CD4-positive, alpha-beta T cell treated with Interleukin-15 for 1 hour (primary cell): Measurements from ENCODE around the gene MRNIP.
"Not testable (repeated sequence)": the region's sequence is repeated elsewhere in the genome, so short reads cannot be mapped to it uniquely, and the experiment has no call there.

Experiments
- DNase-seq: peaks from one replicate; pipeline ENCODE4 v3.0.0-alpha.2; 2020

The MRNIP gene

DNA sequence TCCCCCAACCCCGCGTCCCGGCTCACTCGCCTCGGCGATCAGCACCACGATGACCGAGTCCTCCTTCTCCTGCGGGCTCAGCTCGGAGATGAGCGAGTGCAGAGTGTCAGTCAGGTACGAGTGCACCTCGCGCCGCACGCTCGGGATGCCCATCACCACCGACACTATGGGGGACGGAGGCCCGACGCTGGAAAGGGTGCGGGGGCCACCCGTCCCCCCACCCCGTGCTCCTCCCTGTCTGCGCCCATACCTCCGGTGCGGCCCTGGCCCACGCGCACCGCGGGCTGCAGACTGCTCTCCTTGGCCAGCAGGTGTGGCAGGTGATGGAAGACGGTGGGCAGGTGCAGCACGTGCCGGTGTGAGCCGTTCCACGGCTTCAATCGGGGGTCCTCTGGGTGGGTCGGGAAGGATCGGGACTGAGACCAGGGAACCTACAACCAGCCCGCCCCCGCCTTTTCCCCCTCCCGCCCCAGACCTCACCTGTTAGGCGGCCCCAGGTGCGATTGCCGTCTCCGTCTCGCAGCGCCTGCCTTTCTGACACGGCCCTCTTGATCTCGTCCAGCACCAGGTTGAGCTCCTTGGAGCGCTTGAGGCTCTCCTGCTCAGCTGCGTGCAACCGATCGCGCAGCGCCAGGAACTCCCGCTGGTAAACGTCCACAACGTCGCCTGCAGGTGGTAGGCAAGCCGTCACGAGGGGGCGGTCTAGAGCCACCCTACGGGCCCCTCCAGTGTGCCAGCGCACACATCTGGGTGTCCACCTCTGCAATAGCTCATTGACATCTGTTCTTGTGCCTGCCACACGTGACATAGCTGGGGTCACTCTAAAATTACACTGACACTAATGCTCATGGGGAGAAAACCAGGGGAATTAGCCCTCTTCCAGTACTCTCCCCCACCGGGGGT is 57.1 kb downstream of the MRNIP start:
- peak; percentile 84 for DNase-seq

DNA sequence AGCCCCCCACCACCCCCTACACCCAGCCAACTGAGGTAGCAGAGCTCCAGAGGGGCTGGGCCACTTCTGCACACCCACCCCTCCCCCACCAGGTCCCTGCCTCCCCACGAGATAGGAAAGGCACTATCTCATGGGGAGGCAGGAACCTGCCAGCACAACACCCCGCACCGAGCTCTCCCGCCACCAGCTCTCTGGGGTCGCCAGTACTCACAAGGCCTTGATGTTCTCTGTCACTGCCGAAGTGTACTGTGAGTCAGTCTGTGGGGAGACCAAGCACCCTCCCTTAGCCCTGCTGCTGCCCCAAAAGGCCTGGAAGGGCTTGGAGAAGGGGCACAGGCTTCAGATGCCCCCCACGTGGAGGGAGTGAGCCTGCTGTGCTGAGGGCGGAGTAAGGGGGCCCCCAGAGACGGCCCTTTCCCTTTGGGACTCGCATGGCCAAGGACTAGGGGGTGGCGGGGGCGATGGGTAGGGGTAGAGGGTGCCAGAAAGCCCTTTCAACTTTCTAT is 57.9 kb downstream of the MRNIP start:
- no peak for DNase-seq

DNA sequence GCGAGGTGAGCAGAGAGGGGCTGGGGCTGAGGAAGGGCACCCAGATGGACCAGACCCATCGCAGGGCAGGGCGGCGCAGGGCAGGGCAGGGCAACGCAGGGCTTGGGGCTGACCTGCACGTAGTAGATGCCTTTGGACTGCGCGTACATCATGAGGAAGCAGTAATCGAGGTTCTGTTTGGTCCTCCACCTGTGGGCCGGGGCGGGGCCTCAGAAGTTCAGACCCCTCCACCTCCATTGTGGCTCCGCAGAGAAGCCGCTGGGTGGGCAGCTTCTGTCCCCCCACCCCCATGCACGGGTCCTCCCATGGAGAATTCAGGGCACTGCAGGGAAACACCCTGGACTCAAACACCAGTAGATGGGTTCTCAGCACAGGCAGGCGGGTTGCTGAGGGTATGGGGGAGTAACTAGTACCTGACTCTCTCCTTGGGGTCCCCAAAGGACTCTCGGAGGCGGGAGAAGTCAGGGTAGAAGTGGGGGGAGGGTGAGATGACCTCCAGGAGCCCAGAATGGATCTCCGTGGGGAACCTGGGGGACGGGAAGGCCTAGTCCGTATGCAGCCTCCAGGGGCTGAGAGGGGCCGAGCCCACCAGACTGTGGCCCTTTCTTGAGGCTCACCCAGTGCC is 58.4 kb downstream of the MRNIP start:
- DNase-seq: peak; percentile 13

DNA sequence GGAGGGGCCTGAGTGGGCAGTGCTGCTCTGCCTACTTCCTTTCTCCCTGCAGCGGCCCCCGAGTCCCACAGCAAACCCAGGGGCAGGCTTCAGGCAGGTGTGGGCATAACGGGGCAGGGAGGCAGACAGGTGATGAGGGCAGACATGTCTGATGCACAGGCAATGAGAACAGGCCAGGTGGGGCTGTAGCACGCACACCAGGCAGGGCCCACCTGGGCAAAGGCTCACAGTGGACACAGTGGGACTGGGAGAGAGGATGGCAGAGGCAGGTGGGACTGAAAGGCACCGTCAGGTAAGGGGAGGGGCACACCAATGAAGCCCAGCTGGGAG is 59.0 kb downstream of the MRNIP start:
- DNase-seq: peak; percentile 6

DNA sequence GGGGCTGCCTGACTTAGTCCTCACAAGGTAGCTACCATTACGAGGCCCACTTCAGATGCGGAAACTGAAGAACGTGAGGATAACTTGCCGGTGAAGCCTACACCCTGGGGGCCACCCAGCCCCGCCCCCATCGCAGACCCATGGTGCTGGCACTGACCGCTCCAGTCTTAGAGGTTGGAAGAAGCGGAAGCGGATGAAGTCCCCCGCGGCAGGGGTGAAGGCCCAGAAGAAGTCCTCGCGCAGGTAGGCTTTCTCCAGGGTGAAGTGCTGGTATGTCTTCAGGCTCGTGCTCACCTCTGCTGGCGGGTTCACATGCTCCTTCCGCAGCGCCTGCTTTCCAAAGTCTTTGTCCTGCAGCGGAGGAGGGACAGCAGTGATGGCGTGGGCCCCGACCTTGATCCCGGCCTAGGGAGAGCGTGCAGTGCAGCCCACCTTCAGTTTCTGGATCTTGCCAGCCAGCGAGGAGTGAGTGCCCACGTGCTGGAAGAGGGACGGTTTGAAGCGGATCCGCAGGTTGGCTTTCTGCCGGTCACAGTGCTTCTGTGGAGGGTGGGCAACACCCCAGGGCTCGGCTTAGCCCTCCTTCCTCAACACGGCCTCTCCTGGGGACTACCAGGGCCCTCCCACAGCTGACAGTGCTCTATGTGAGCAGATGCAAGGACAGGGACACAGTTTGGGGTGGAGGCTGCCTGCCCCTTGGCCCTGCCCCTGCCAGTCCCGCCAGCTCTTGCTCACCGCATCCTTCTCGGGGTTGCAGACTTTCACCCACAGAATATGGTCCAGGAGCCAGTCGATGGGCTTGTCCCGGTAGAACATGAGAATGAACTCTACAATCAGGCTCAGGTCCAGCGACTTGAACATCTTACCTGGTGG is 59.6 kb downstream of the MRNIP start:
- DNase-seq: peak; percentile 10

DNA sequence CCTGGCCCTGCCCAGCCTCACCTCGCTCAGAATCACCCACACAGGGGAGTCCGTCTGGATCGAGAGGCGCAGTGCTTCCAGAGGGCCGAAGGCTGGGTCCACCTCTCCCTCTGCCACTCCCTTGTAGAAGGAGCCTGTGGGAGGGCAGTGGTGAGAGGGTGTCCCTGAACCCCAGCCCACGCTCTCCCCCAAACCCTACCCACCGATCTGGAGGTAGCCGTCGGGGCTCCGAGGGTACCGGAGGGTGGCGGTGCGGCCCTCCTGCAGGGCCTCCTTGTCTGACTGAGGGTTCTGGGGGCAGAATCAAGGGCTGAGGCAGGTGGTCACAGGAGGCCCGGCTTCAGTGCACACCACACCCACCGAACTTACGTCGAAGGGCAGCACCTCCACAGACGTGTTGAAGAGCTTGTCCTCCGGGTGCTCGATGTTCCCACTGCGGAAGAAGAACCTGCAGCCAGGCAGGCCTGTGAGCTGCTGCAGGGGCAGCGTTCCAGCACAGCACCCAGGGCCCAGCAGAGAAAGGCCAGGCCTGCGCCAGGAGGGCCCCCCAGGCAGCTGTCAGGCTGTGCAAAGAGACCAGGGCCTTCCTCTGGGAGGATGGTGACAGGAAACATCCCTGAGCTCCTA is 60.4 kb downstream of the MRNIP start:
- peak; percentile 13 for DNase-seq

DNA sequence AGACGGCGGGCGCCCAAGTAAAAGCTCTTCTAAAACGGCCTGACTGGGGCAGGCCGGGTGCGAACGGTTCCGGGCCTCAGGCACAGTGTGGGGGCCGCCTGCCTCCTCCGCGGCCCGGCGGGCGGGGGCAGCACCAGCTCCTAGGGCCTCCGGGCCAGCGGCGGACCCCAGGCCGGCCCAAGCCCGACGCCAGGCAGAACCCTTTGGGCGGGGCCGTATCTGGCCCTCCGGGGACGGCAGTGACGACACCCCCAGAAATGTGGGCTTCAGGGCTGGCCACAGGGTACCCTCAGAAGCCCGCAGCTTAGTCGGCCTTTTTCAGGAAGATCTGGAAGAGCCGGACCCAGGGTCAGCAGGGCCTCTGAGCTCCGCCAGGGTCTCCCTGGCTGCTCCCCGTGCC is 60.9 kb downstream of the MRNIP start:
- DNase-seq: no peak

DNA sequence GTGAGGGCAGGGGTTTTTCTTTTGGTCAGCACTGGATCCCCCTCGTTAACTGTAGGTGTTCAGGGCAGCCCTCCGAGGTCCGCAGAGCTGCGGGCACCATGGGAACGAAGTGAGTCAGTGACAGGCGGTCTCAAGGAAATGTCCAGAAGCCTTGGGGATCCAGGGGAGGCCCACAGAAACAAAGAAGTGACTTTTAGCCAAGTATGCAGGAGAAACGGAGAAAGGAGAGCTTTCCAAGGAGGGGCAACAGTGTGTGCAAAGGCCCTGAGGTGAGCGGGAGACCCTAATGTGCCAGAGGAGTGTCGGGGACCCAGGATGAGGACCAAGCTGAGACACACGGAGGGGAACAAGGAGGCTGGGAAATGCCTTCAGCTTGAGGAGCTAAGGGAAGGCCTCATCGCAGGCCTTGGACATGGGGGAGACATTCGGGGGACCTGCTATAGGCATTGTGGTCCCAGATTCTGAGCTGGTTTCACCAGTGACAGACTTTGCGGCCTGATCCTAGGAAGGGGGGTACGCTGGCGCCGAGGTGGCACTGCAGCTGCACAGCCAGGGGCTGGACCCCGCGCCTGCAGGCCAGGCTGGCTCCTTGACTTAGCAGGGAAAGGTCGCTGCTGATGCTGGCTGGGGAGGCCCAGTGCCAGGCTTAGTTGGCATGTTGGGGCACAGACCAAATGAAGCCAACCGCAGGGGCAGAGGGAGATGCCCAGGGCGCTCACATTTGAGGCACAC is 61.6 kb downstream of the MRNIP start:
- DNase-seq: no peak

DNA sequence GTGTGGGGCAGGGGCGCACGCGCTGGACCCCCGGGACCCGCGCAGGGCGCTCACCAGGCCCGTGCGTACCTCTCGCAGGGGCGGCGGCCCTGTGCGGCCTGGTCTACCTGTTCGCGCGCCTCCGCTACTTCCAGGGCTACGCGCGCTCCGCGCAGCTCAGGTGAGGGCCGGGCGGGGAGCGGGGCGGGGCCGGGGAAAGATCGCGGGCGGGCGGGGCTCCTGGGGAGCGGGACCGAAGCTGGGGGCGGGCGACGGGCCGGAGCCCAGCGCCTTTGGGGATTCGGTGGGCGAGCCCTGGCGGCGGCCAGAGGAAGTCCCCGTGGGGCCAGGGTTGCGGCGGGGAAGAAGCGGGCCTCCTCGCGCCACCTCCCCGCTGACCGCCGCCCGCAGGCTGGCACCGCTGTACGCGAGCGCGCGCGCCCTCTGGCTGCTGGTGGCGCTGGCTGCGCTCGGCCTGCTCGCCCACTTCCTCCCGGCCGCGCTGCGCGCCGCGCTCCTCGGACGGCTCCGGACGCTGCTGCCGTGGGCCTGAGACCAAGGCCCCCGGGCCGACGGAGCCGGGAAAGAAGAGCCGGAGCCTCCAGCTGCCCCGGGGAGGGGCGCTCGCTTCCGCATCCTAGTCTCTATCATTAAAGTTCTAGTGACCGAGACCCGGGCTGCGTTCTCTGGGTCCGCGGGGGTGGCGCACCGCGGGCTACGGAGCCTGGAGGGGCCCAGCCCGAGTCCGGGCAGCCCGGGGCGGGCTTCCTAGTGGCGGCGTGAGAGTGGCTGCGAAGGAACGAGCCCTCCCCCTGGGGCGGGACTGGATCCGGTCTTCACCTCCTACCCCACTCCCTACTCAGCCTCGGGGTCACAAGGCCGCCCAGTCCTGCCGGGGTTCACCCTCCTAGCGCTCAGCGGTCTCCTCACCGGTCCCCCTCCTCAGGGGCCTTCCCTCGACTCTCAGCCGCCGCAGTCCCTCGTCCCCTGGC is 62.5 kb downstream of the MRNIP start:
- DNase-seq: peak; percentile 73

DNA sequence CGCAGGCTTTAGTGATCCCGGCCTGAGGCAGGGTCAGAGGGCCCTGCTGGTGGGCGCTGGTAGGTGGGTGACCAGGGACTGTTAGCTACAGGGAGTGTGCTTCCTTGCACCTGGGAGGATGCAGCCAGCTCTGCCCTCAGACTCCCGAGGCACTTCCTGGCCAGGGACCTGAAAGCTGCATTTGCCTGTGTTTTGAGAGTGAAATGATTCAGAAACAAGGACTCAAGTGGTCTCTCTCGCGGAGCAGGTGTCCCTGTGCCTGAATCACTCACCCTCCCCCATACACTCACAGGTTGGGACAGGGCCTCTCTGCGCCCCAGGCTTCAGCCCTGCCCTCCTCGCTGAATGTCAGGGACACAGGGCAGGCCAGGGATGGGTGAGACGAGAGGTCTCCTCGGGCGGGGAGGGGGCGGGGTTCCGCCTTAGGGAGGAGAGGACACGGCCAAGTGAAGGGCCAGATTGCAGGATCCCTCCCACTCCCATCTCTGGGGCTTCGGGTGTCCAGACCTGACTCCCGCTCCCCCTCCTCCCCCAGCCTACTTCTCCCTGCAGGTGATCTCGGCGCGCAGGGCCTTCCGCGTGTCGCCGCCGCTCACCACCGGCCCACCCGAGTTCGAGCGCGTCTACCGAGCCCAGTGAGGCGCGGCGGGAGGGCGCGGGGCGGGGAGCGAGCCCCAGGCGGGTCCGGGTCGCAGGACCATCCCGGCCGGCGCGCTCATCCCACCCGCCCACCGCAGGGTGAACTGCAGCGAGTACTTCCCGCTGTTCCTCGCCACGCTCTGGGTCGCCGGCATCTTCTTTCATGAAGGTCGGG is 63.4 kb downstream of the MRNIP start:
- peak; percentile 15 for DNase-seq

DNA sequence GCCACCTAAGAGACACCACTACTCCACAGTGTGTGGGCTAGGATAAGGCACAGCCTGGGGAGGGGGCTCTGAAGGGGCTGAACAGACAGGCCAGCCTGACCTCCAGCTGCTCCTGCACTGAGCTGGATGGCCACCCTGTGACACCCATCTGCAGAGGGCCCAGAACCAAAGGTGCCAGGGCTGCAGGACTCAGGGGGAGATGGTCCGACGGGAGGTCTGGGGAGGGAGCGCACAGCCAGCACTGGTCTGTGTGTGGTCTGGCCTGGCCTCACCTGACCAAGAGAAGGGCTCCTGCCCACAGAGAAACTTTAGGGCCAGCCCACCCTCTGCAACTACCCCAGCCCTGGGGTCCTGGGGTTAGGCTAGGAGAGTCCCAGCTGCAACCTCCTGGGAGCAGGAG is 64.0 kb downstream of the MRNIP start:
- peak; percentile 11 for DNase-seq

DNA sequence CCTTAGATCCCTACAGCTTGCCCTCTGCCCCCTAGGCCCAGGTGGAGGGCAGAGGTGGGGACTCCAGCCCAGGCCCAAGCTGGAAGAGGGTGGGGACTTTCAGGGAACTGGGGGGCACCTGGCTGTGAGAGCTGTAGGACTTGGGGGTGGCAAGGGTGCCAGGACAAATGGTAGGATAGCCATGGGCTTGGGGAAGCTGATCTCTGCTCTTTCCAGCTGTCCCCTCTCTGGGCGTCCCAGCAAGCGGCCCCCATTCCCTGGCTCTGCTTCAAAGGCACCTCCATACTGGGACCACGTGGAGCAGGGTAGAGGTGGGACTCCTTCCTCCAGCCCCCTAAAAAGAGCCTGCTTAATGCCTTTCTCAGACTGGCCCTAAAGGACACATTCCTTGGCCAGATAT is 64.4 kb downstream of the MRNIP start:
- peak; percentile 9 for DNase-seq

DNA sequence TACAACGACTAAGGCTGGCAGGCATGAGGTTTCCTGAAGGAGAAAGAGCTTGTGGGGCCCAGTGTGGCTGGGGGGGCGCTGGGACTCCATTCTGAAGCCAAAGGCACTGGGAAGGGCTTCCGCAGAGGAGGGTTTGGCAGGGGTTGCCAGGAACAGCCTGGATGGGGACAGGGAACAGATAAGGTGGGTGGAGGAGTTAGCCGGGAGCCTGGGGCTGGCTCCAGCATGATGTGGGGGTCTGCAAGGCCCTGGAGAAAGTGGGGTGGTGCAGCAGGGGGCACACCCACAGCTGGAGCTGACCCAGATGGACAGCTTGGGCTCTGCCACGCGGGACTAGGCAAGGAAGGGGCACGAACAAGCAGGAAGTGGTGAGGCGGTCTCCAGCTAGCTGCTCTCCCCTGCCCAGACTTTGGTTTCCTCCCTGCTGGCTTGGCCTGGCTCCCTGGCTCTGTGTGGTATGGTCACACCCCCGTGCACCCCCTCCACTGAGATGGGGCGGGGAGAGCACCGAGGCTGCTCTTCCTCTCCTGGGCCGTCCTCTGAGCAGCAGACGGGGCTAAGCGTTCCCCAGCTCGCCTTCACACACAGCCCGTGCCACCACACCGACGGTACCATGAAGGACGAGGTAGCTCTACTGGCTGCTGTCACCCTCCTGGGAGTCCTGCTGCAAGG is 65.0 kb downstream of the MRNIP start, which contains the start of gene LTC4S:
TSS of gene LTC4S (plus strand) at position 519 of the 672 bp plus-strand sequence. CDS start at position 614, 95 bp downstream.
- DNase-seq: peak; percentile 68

DNA sequence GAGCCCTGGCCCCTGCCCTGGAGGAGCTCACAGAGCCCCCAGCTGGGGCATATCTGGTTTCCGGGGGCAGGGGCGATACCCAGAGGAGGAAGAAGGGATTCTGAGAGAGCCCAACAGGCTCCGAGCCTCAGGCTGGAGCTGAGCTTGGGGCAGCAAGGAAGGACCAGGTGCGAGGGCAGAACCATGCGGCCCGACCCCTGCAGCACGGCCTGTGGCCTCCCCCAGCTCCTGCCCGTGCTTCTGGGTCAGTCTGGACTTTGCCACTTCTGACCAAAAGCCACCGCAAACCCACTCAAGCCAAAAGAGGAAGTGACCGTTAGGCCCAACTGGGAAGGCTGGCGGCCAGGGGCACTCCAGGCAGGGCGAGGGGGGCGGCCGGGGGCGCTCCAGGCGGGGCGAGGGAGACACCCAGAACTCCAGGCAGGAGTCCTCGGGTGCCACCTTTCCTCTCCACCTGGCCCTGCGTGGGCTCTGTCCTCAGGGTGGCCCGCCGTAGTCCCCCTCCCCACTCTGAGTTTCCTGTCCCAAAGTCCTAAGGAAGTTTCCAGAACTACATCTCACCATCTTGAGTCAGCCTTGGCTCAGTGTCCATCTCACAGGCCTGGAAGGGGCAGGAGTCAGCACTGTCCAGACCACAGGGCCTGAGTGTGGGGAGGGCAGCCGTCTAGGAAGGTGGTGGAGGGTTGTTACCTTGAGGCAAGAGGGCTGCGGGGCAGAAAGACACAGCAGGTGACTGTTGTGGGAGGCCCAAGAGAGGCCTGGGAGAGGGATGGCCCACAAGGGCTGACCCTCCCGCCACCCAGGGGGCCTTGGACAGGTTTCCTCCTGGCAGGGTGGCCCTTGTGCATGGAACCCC is 65.8 kb downstream of the MRNIP start:
- peak; percentile 19 for DNase-seq

DNA sequence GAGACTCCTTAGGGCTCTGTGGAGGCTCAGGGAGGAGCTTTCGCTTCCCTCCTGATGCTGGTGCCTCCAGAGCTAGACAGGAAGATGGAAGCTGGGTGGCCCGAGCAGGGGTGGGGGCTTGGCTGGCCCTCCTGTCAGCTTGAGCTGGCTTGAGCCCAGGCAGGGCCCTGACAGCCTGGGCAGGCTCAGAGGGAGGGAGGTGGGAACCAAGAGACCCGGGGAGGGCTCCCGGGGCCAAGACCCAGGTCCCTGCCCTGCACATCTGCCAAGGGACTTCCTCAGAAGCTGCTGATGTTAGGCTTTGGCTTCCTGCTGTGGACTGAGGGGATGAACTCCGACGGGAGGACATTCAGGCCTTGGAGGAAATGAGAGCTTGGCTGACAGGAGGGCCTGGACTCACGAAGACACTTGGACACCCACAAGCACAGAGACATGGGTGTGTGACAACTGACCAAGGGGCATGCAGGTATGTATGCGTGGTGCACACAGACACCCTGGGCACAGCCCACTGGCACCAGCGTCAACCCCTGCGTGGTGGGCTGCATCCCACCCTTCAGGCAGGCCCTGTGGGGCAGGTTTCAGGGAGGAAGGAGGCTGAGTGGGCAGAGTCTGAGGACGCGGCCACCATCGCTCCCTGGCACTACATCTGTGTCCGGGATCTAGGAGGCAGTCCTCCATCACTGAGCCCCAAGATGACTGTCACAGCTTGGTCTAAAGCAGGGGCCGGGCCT is 66.6 kb downstream of the MRNIP start:
- DNase-seq: peak; percentile 17

DNA sequence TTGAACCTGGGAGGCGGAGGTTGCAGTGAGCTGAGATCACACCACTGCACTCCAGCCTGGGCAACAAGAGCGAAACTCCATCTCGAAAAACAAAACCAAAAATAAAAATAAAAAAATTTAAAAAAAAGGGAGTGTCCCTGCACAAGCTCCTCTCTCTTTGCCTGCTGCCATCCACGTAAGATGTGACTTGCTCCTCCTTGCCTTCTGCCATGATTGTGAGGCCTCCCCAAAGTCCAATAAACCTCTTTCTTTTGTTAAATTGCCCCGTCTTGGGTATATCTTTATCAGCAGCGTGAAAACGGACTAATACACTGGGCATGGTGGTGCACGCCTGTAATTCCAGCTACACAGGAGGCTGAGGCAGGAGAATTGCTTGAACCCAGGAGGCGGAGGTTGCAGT is 69.3 kb downstream of the MRNIP start:
- not testable (repeated sequence) for DNase-seq

DNA sequence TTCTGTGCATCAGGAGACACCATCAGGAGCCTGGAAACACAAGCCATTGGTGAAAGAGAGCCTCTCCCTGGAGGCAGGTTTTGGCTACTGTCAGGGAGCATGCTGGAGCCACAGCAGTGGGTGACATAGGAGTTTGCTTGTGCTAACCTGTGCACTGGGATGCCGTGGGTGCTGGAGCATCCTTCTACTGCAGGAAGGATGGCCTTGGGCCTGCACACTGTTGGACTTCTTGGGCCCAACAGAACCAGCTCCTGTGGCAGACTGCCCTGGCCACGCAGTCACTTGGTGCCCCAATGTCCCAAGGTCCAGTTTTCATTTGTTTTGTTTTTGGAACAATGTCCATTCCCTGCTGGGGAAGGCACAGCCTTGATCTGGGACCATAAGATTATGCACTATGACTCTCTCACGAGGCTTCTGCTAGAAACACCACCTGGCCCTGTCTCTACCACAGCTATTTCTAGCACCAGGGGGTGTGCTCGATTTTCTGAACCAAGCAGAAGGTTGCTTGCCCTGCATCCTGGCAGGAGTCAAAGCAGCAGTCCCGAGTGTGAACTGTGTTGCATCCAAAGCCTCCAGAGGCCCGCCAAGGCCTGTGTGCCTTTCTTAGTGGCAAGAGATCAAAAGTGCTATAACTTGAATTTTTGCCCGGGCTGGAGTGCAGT is 70.3 kb downstream of the MRNIP start:
- peak; percentile 4 for DNase-seq
